Measurements from ENCODE around the gene PALLD.

PALLD gene

GRCh38 chr4:168658751-168659150 lies 161.9 kb downstream of the PALLD start:
- Mint-ChIP-seq H3K4me1 (no peaks in the 10 kb centered on the region), H3K27me3 (peaks cover 9% of the 10 kb centered on the region), H3K4me3 (no peak overlapping the region), H3K27ac (no peak overlapping the region), H3K36me3 (no peaks in the 10 kb centered on the region), H3K9me3 (no peaks in the 10 kb centered on the region)

- H3K27me3 Mint-ChIP-seq = peaks cover 9% of the 10 kb centered on the region
- H3K9me3 Mint-ChIP-seq = no peaks in the 10 kb centered on the region
- H3K4me1 Mint-ChIP-seq = no peaks in the 10 kb centered on the region
- no peaks in the 10 kb centered on the region for H3K36me3 Mint-ChIP-seq
- no peak overlapping the region for H3K4me3 Mint-ChIP-seq
- no peak overlapping the region for H3K27ac Mint-ChIP-seq
Observed at GRCh38 chr4:168659741-168660465, 163.1 kb downstream of the PALLD start.

GRCh38 chr4:168662297-168662984 lies 165.6 kb downstream of the PALLD start:
- peaks cover 6% of the 10 kb centered on the region for H3K27me3 Mint-ChIP-seq
- no peaks in the 10 kb centered on the region for H3K9me3 Mint-ChIP-seq
- no peaks in the 10 kb centered on the region for H3K4me1 Mint-ChIP-seq
- H3K27ac Mint-ChIP-seq = no peak overlapping the region
- no peak overlapping the region for H3K4me3 Mint-ChIP-seq
- no peaks in the 10 kb centered on the region for H3K36me3 Mint-ChIP-seq

GRCh38 chr4:168664242-168664891 lies 167.5 kb downstream of the PALLD start:
- Mint-ChIP-seq H3K27me3 (peaks cover 6% of the 10 kb centered on the region), H3K27ac (no peak overlapping the region), H3K36me3 (no peaks in the 10 kb centered on the region), H3K4me1 (no peaks in the 10 kb centered on the region), H3K9me3 (no peaks in the 10 kb centered on the region), H3K4me3 (no peak overlapping the region)

- Mint-ChIP-seq H3K9me3 (no peaks in the 10 kb centered on the region), H3K4me3 (no peak overlapping the region), H3K27me3 (peaks cover 4% of the 10 kb centered on the region), H3K4me1 (no peaks in the 10 kb centered on the region), H3K36me3 (no peaks in the 10 kb centered on the region), H3K27ac (no peak overlapping the region)
Observed at GRCh38 chr4:168666531-168666930, 169.7 kb downstream of the PALLD start.

- H3K27ac Mint-ChIP-seq = no peak overlapping the region
- H3K4me1 Mint-ChIP-seq = no peaks in the 10 kb centered on the region
- H3K36me3 Mint-ChIP-seq = no peaks in the 10 kb centered on the region
- no peak overlapping the region for H3K4me3 Mint-ChIP-seq
- peaks cover 4% of the 10 kb centered on the region for H3K27me3 Mint-ChIP-seq
- H3K9me3 Mint-ChIP-seq = no peaks in the 10 kb centered on the region
Observed at GRCh38 chr4:168667376-168667775, 170.5 kb downstream of the PALLD start.

GRCh38 chr4:168667921-168668320 lies 171.1 kb downstream of the PALLD start:
- H3K36me3 Mint-ChIP-seq = no peaks in the 10 kb centered on the region
- no peak overlapping the region for H3K4me3 Mint-ChIP-seq
- no peak overlapping the region for H3K27ac Mint-ChIP-seq
- no peaks in the 10 kb centered on the region for H3K9me3 Mint-ChIP-seq
- peaks cover 3% of the 10 kb centered on the region for H3K27me3 Mint-ChIP-seq
- no peaks in the 10 kb centered on the region for H3K4me1 Mint-ChIP-seq

- H3K27ac Mint-ChIP-seq = no peak overlapping the region
- H3K4me3 Mint-ChIP-seq = no peak overlapping the region
- H3K4me1 Mint-ChIP-seq = no peaks in the 10 kb centered on the region
- H3K36me3 Mint-ChIP-seq = no peaks in the 10 kb centered on the region
- H3K9me3 Mint-ChIP-seq = no peaks in the 10 kb centered on the region
- H3K27me3 Mint-ChIP-seq = peaks cover 5% of the 10 kb centered on the region
Observed at GRCh38 chr4:168673476-168673875, 176.6 kb downstream of the PALLD start.

- Mint-ChIP-seq H3K27ac (no peak overlapping the region), H3K36me3 (no peaks in the 10 kb centered on the region), H3K9me3 (no peaks in the 10 kb centered on the region), H3K4me3 (no peak overlapping the region), H3K27me3 (peaks cover 5% of the 10 kb centered on the region), H3K4me1 (no peaks in the 10 kb centered on the region)
Observed at GRCh38 chr4:168674077-168674747, 177.4 kb downstream of the PALLD start.

- Mint-ChIP-seq H3K36me3 (no peaks in the 10 kb centered on the region), H3K27ac (no peak overlapping the region), H3K27me3 (peaks cover 7% of the 10 kb centered on the region), H3K4me1 (no peaks in the 10 kb centered on the region), H3K4me3 (no peak overlapping the region), H3K9me3 (no peaks in the 10 kb centered on the region)
Observed at GRCh38 chr4:168674866-168675265, 178.0 kb downstream of the PALLD start.

- Mint-ChIP-seq H3K36me3 (no peaks in the 10 kb centered on the region), H3K27ac (no peak overlapping the region), H3K4me1 (no peaks in the 10 kb centered on the region), H3K9me3 (no peaks in the 10 kb centered on the region), H3K4me3 (no peak overlapping the region), H3K27me3 (peaks cover 7% of the 10 kb centered on the region)
Observed at GRCh38 chr4:168677063-168677462, 180.2 kb downstream of the PALLD start.

GRCh38 chr4:168677879-168678278 lies 181.0 kb downstream of the PALLD start:
- Mint-ChIP-seq H3K36me3 (no peaks in the 10 kb centered on the region), H3K27me3 (peaks cover 7% of the 10 kb centered on the region), H3K27ac (no peak overlapping the region), H3K4me1 (no peaks in the 10 kb centered on the region), H3K4me3 (no peak overlapping the region), H3K9me3 (no peaks in the 10 kb centered on the region)

GRCh38 chr4:168678751-168679366 lies 182.0 kb downstream of the PALLD start:
- Mint-ChIP-seq H3K36me3 (no peaks in the 10 kb centered on the region), H3K27ac (no peak overlapping the region), H3K27me3 (peaks cover 7% of the 10 kb centered on the region), H3K4me1 (no peaks in the 10 kb centered on the region), H3K4me3 (no peak overlapping the region), H3K9me3 (no peaks in the 10 kb centered on the region)

GRCh38 chr4:168679397-168679796 lies 182.5 kb downstream of the PALLD start:
- Mint-ChIP-seq H3K4me1 (no peaks in the 10 kb centered on the region), H3K27ac (no peak overlapping the region), H3K4me3 (no peak overlapping the region), H3K27me3 (peaks cover 7% of the 10 kb centered on the region), H3K9me3 (no peaks in the 10 kb centered on the region), H3K36me3 (no peaks in the 10 kb centered on the region)

GRCh38 chr4:168679819-168680218 lies 183.0 kb downstream of the PALLD start:
- no peaks in the 10 kb centered on the region for H3K9me3 Mint-ChIP-seq
- peaks cover 9% of the 10 kb centered on the region for H3K27me3 Mint-ChIP-seq
- no peak overlapping the region for H3K4me3 Mint-ChIP-seq
- no peaks in the 10 kb centered on the region for H3K36me3 Mint-ChIP-seq
- no peaks in the 10 kb centered on the region for H3K4me1 Mint-ChIP-seq
- no peak overlapping the region for H3K27ac Mint-ChIP-seq

Data from activated naive CD4-positive, alpha-beta T cell treated with anti-CD3 and anti-CD28 coated beads, Interleukin-2, amount 50 U/mL, for 24 hours (primary cell).